ENCODE data around the gene METTL2B. TPM values are rescaled to one million over a fixed set of nuclear protein-coding genes. Genes with fewer than 3 reads are reported as not detected.

Gene METTL2B
- total and polyA plus RNA-seq, 2 of the 13 experiments (the other 11 are each of a cell fraction or from before 2014, with no cell fraction given): 15.5 to 33.1 TPM

GRCh38 chr7:128431221-128431620 is 45.3 kb upstream of the METTL2B start:
- H3K4me2 ChIP-seq (ENCODE audit: low read depth, low read length): no peak overlapping the region
- H3K27ac ChIP-seq (ENCODE audit: extremely low read length, insufficient read depth, low read length): no peak overlapping the region
- H3K27me3 ChIP-seq (ENCODE audit: control insufficient read depth in 1 of 2, insufficient read depth in 2 of 2, low read length in 2 of 2): peaks cover 2 to 10% of the 10 kb centered on the region in 2 experiments; a peak in 3 of 5 replicates
- H3K4me3 ChIP-seq (replicated peaks in 1 of 3; ENCODE audit: insufficient read depth in 1 of 3, low read depth in 2 of 3, low read length in 3 of 3): no peak overlapping the region
- WGBS (ENCODE audit: low lambda C conversion rate): 16% methylated on average over 5 of the region's 6 CpGs
- H4K20me1 ChIP-seq (ENCODE audit: insufficient read depth, low read length): no peaks in the 10 kb centered on the region
- ATAC-seq (peak; percentile 23; the same call in 1 of the 3 replicates), FAIRE-seq (no peak), DNase-seq (ENCODE audit: low spot score) (no peak)
- H2AFZ ChIP-seq (ENCODE audit: low read length): no peak overlapping the region
- in situ Hi-C loops (cut with HindIII; ENCODE audit: extremely low pct_ligation_motif_present, low pct_unique_long_range_greater_than_20kb) (loop anchor here (25.0 kb wide), 1 partner anchor 456 kb away; no protein-coding TSS in a partner anchor), intact Hi-C loops (cut with micrococcal nuclease; ENCODE audit: unreplicated experiment) (no loop called here)
- ChIA-PET POLR2A (no interaction called here), CTCF (ENCODE audit: low intra/inter-chr PET ratio, low total read pairs) (interaction anchor here (7.4 kb wide), 1 partner anchor 29 kb away, joined by 140 read pairs; no protein-coding TSS in a partner anchor)
- peaks cover 55% of the 10 kb centered on the region for H3K4me1 ChIP-seq (ENCODE audit: insufficient read depth, low read length)
- no peaks in the 10 kb centered on the region for H3K79me2 ChIP-seq (ENCODE audit: insufficient read depth, low read length)
- BruUV-seq (replicated peaks): no TSS peak
- H3K9me3 ChIP-seq (ENCODE audit: low read length): no peaks in the 10 kb centered on the region
- TF ChIP-seq ZNF121 (CRISPR knock-in tag; IDR thresholded peaks at IDR 0.05) (peak; percentile 74), KLF6 (CRISPR knock-in tag; IDR thresholded peaks at IDR 0.05) (no peak)
- H3K36me3 ChIP-seq (replicated peaks in 1 of 2; ENCODE audit: control insufficient read depth in 1 of 2, insufficient read depth in 2 of 2, low read length in 2 of 2): no peaks in the 10 kb centered on the region
- no peak overlapping the region for H3K9ac ChIP-seq (ENCODE audit: insufficient read depth, low read depth, low read length)

- Histone ChIP-seq H2AFZ (ENCODE audit: low read length) (no peak overlapping the region), H3K27ac (ENCODE audit: extremely low read length, insufficient read depth, low read length) (no peak overlapping the region), H3K9ac (ENCODE audit: insufficient read depth, low read depth, low read length) (no peak overlapping the region), H3K4me2 (ENCODE audit: low read depth, low read length) (no peak overlapping the region), H3K27me3 (ENCODE audit: control insufficient read depth in 1 of 2, insufficient read depth in 2 of 2, low read length in 2 of 2) (peaks cover 2 to 10% of the 10 kb centered on the region in 2 experiments; a peak in 3 of 5 replicates), H3K79me2 (ENCODE audit: insufficient read depth, low read length) (no peaks in the 10 kb centered on the region), H3K9me3 (ENCODE audit: low read length) (no peaks in the 10 kb centered on the region), H4K20me1 (ENCODE audit: insufficient read depth, low read length) (no peaks in the 10 kb centered on the region), H3K36me3 (replicated peaks in 1 of 2; ENCODE audit: control insufficient read depth in 1 of 2, insufficient read depth in 2 of 2, low read length in 2 of 2) (no peaks in the 10 kb centered on the region), H3K4me1 (ENCODE audit: insufficient read depth, low read length) (peaks cover 53% of the 10 kb centered on the region), H3K4me3 (replicated peaks in 1 of 3; ENCODE audit: insufficient read depth in 1 of 3, low read depth in 2 of 3, low read length in 3 of 3) (no peak overlapping the region)
- FAIRE-seq: no peak
- POLR2A ChIA-PET: interaction anchor here (1.1 kb wide), 1 partner anchor 24 kb away, joined by 5 read pairs; the partner anchor contains the start of gene HILPDA
- WGBS (ENCODE audit: low lambda C conversion rate): 45% methylated on average over 2 of the region's 2 CpGs
- no TSS peak for BruUV-seq (replicated peaks)
- DNase-seq (ENCODE audit: low spot score): no peak
- CTCF ChIA-PET (ENCODE audit: low intra/inter-chr PET ratio, low total read pairs): interaction anchor here (7.4 kb wide), 1 partner anchor 28 kb away, joined by 140 read pairs; no protein-coding TSS in a partner anchor
- intact Hi-C loops (cut with micrococcal nuclease; ENCODE audit: unreplicated experiment) (no loop called here), in situ Hi-C loops (cut with HindIII; ENCODE audit: extremely low pct_ligation_motif_present, low pct_unique_long_range_greater_than_20kb) (loop anchor here (25.0 kb wide), 1 partner anchor 456 kb away; no protein-coding TSS in a partner anchor)
- ATAC-seq: no peak
- TF ChIP-seq TARDBP (CRISPR knock-in tag; IDR thresholded peaks at IDR 0.05) (no peak), ARID2 (CRISPR knock-in tag; IDR thresholded peaks at IDR 0.05; ENCODE audit: borderline replicate concordance) (no peak), SALL1 (CRISPR knock-in tag; IDR thresholded peaks at IDR 0.05) (no peak), ZBTB7B (CRISPR knock-in tag; IDR thresholded peaks at IDR 0.05) (no peak), ZNF784 (CRISPR knock-in tag; IDR thresholded peaks at IDR 0.05; ENCODE audit: borderline replicate concordance) (no peak), ZNF432 (CRISPR knock-in tag; IDR thresholded peaks at IDR 0.05; ENCODE audit: borderline replicate concordance) (no peak), ZNF775 (CRISPR knock-in tag; IDR thresholded peaks at IDR 0.05; ENCODE audit: borderline replicate concordance) (no peak), PHF21A (CRISPR knock-in tag; IDR thresholded peaks at IDR 0.05) (no peak), NR2F1 (CRISPR knock-in tag; IDR thresholded peaks at IDR 0.05) (no peak), JUNB (CRISPR knock-in tag; IDR thresholded peaks at IDR 0.05; ENCODE audit: borderline replicate concordance) (no peak), MXI1 (IDR thresholded peaks at IDR 0.05; ENCODE audit: borderline replicate concordance, low read depth, low read length) (no peak), THAP7 (CRISPR knock-in tag; IDR thresholded peaks at IDR 0.05) (no peak), ZNF749 (CRISPR knock-in tag; IDR thresholded peaks at IDR 0.05; ENCODE audit: borderline replicate concordance) (no peak), TIGD3 (CRISPR knock-in tag; IDR thresholded peaks at IDR 0.05; ENCODE audit: borderline replicate concordance) (no peak)
Measured at GRCh38 chr7:128431754-128432153, 44.8 kb upstream of the METTL2B start.
